Epithelial cell of proximal tubule (primary cell): ENCODE measurements around the gene RASGRF1. TPM values are rescaled to one million over a fixed set of nuclear protein-coding genes. Genes with fewer than 3 reads are reported as not detected.

Experiments
- DNase-seq: peaks from one replicate; pipeline ENCODE4 v3.0.0-alpha.2; 2011; ENCODE audit warnings: low read depth
- H3K4me3 ChIP-seq: 2 replicates; pipeline ENCODE4 v1.5.1; 2011; ENCODE audit warnings: low read depth, mild to moderate bottlenecking, low read length
- CTCF ChIP-seq: conservative IDR thresholded peaks from 2 replicates; pipeline ENCODE4 v1.5.1; 2012; ENCODE audit warnings: low read depth, mild to moderate bottlenecking, low read length
- total RNA-seq: library from RNA; depleted of rRNA; stranded (reverse); fragments of >200 nt; gene quantifications from 2 replicates; pipeline ENCODE4 v1.2.3, GENCODE V29; 2015

Gene RASGRF1
- total RNA-seq, 1 donor from 2014 or later, result 5.9 TPM

GRCh38 chr15:79032656-79033055 lies 57.9 kb downstream of the RASGRF1 start:
- H3K4me3 ChIP-seq, result no peak overlapping the region
- TF ChIP-seq CTCF, result no peak
- no peak for DNase-seq

- H3K4me3 ChIP-seq, result no peak overlapping the region
- DNase-seq, result no peak
- no peak for TF ChIP-seq CTCF
Measured at GRCh38 chr15:79031821-79032220, 58.8 kb downstream of the RASGRF1 start.

GRCh38 chr15:79031201-79031600 lies 59.4 kb downstream of the RASGRF1 start:
- TF ChIP-seq CTCF, result no peak
- no peak for DNase-seq

GRCh38 chr15:79030470-79030869 lies 60.1 kb downstream of the RASGRF1 start:
- H3K4me3 ChIP-seq, result no peak overlapping the region
- DNase-seq, result no peak
- no peak for TF ChIP-seq CTCF

More at GRCh38 chr15:79031201-79031600, 59.4 kb downstream of the RASGRF1 start:
- H3K4me3 ChIP-seq, result no peak overlapping the region

GRCh38 chr15:79028411-79028964 lies 62.1 kb downstream of the RASGRF1 start:
- no peak overlapping the region for H3K4me3 ChIP-seq
- peak; percentile 97 for TF ChIP-seq CTCF
- DNase-seq, result no peak

GRCh38 chr15:79027532-79028410 lies 62.8 kb downstream of the RASGRF1 start:
- DNase-seq, result no peak
- H3K4me3 ChIP-seq, result no peak overlapping the region
- no peak for TF ChIP-seq CTCF

- no peak for DNase-seq
- no peak overlapping the region for H3K4me3 ChIP-seq
- TF ChIP-seq CTCF, result no peak
Measured at GRCh38 chr15:79025802-79026201, 64.8 kb downstream of the RASGRF1 start.
